NCI-H1417 (cell line): ENCODE data around the gene FDX1.

Experiments used
- DNase-seq, 3 experiments: peaks; one replicate each; lab custom pipeline; 2025; lab: John Stamatoyannopoulos, UW

Gene FDX1

DNA sequence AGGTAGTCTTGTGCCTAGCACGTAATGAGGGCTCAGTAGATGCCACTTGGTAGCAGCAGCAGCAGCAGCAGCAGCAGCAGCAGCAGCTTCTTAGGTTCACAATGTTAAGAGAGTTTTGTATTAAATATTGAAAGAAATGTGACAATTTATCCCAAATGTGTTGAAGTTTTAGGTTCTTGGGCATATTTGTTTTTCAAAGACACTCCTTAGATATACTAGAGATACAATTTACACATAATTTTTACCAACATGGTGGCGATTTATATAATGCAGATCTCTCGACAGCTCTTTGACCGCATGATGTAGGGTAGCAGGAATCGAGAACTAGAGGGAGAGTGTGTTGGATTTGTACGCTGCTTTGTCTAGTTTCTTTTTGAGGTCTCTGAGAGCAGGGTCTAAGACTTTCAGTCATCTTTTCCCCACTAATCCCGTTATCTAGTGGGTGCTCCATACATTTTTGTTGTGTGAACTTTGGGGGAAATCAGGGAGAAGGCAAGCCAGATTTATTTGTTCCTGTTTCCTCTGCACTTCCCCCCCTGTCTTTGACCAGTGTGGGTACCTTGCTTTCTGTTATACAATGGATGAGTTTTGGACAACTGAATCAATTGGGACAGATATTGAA is 1.4 kb downstream of the FDX1 start:
- DNase-seq: peak in 2 of 3 experiments; percentile 57 to 77

DNA sequence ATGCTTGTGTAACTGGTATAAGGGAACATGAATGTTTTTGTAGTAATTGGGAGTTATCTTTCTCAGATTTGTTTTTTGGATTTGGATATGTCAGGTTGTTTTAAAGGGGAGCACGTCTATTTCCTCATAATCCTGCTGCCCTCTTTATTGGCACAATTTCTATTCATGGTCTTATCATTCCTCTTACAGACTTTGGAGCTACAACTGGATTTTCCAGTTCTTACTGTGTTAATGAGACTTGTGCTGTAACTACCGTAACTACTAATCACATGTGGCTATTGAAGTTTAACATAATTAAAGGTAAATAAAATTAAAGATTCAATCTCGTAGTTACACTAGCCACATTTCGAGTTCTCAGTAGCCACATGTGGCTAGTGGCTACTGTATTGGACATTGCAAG is 1.9 kb downstream of the FDX1 start:
- DNase-seq: peak in 1 of 3 experiments; percentile 72

DNA sequence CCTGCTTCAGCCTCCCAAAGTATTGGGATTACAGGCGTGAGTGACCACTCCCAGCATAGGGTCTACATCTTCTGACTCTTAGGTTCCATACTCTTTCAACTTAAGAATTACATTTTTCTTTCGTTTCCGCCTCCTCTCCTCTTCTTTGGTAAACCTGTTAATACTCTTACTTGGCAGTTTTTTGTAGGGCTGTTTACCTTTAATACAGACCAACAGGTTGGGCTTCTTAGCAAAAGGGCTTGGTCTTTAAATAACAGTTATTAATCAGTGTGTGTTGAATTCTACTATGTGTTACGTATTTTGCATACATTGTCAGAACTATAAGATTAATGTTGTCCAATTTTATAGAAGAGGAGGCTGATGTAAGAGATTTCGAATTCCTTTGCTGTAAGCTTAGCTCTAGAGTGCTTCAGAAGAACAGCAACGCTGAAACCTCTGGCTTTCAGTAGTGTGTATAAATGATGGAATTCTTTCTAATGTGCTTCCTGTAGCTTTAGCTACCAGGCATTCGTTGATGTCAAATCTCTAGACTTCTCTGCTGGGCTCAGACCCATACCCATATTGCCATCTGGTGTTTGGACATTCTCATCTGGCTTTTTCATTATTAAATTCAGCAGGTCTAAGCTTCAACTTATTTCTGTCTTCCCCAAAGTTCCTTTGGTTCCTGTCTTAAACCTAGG is 3.1 kb downstream of the FDX1 start:
- no peak for DNase-seq

DNA sequence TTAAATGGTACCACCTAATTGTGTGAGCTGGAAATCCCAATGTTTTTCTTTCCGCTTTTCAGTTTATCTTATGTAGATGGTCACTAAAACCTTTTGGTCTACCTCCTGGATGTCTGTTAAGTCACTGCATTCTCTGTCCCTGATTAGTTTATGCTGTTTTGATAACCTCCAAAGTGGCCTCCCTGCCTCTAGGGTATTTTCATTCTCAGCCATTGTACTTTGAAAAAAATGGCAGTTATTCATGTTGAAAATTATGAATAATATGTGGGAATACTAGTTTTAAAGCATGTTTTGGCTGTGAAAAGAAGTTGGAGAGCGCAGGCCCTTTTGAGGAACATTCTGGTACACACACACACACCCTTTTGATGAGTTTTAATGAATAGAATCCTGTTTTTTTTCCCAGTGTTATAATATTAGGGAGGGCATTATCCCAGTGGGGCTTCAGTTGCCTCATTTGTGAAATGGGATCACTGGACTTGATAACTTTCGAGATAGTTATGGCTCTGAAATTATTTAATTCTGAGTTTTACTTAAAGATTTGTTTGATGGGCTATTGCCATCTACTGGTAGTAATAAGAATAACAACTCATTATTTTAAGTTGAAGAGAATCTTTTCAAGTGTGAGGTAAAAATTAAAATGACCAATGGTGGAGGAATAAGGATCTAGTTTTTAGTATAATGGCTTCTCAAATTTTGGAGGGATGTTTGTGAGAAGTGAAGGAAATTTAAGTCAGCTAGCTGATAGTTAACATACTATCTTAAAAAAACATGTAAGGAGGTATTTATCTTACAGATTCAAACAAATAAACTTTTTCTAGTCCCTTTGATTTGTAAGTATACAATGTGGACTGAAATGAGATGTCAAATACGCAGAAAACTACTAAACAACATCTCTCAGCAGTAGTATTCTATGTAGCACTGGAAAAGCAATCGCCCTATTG is 3.9 kb downstream of the FDX1 start:
- peak in 2 of 3 experiments; percentile 32 to 59 for DNase-seq

DNA sequence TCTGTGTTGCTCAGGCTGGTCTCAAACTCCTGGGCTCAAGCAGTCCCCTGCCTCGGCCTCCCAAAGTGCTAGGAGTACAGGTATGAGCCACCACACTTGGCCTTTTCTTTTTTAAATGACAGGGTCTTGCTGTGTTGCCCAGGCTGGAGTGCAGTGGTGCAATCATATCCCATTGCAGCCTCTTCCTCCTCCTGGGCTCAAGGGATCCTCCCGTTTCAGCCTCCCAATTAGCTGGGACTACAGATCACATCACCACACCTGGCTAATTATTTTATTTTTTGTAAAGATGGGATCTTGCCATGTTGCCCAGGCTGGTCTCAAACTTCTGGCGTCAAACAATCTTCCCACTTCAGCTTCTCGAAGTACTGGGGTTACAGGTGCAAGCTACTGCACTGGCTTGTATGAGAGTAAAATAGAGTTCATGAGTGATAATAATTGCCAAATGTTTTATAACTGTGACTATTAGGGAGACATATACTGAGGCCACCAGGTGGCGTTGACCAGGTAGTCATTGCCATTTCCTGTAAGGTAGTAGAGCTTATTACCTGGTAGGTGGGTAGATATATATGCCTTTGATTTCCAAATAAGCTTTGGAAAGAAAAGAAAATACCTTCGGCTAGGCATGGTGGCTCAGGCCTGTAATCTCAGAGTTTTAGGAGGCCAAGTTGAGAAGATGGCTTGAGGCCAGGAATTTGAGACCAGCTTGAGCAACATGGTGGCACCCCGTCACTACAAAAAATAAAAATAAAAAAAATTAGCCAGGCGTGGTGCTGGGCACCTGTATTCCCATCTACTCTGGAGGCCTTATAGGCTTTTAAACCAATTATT is 5.4 kb downstream of the FDX1 start:
- peak in 1 of 3 experiments; percentile 39 for DNase-seq

DNA sequence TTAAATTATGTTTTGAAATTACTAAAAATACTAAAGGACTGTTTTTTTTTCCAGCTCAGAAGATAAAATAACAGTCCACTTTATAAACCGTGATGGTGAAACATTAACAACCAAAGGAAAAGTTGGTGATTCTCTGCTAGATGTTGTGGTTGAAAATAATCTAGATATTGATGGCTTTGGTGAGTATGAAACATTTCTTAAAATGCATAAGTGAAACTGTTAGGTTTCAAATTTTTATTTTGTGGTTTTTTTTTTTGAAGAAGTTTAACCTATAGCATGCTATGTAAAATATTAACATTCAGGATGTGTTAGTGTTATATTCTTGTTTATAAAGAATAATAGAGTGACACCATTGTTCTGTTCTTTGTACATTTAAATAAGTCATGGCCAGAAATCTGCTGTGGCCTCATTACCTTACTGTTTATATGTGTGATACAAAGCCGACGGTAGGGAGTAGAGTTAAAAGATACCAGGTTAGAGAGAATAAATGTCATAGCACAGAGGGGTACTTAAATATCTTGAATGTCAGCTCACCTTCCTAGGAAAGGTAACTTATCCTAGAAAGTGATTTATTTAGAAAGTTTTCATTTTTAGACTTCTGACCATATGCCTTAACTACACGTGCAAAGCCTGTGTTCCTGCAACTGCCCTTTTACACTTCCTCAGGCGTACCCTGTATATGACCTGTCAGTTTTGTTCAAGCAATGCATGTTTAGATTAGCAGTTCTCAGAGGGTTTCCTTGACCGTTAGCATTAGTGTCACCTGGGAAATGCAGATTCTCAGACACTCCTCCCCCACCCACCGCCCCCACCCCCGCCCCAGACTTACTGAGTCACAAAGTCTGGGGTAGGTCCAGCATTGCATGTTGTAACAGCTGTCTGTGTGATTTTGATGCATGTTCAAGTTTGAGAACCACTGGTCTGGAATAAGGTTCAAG is 6.3 kb downstream of the FDX1 start:
- no peak for DNase-seq

DNA sequence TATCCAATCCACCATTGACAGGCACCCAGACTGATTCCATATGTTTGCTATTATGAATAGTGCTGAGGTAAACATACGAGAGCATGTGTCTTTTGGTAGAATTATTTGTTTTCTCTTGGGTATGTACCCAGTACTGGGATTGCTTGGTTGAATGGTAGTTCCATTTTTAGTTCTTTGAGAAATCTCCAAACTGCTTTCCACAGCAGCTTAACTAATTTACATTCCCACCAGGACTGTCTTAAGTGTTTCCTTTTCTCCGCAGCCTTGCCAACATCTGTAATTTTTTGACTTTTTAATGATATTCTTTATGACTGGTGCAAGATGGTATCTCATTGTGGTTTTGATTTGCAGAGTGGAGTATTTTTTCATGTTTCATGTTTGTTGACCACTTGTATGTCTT is 8.3 kb downstream of the FDX1 start:
- no peak for DNase-seq

DNA sequence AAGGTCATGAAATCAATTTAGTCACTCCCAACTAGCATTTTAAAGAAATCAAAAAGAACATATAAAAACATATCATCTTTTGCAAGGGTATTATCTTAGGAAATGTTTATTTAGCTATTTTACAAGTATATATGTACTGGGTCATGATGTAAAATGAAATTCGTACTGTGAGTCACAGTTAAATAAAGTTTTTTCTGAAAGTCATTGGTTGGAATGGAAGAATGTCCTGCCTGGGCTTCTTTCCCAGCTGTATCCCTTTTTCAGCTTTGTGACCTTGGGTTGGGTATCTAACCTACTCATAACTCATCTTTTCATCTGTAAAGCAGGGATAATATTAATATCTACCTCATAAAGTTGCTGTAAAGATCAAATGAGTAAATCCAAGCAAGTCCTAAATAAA is 15.7 kb downstream of the FDX1 start:
- DNase-seq: no peak

DNA sequence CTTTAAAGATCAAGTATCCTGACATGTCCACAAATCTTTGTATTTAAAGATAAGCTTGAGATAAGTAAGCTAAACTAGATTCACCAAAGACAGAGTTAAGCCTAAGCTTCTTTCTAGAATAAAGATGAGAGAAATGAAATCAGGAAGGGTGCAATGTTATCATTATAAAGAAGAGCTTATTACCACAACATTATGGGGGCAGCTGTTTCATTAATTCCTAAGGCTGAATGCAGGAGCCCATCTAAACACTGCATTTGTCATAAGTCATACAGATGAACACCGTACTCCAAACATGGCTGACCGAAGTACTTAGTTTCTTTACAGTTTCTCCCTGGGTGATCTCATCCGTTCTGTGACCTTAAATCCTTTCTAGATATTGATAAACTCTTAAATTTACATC is 16.3 kb downstream of the FDX1 start:
- no peak for DNase-seq

DNA sequence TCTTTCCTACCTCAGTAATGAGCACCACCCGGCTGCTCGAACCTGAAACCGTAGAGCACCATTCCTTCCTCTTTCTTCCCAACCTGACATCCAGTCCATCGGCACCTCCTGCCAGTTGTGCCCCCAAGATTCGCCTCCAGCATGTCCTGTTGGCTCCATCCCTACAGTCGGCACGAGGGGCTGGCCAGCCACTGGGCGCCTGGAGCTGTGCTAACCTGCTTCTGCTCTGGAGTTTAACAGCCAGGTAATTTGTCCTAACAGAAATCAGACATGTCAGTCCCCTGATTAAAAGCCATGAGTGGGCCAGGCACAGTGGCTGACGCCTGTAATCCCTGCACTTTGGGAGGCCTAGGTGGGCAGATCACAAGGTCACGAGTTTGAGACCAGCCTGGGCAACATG is 16.8 kb downstream of the FDX1 start:
- DNase-seq: no peak

DNA sequence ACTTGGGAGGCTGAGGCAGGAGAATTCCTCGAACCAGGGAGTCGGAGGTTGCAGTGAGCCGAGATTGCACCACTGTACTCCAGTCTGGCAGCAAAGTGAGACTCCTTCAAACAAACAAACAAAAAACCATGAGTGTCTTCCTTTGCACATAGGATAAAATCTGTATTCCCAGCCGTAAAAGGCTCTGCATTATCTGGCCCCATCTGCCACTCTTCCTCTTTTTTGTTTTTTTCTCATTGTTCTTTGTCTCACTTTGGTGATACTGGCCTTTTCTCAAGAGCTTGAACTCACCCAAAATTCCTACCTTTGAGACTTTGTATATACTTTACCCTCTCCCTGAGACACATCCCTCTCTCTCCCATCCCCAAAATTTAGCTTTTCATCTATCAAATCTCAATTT is 17.6 kb downstream of the FDX1 start:
- no peak for DNase-seq

DNA sequence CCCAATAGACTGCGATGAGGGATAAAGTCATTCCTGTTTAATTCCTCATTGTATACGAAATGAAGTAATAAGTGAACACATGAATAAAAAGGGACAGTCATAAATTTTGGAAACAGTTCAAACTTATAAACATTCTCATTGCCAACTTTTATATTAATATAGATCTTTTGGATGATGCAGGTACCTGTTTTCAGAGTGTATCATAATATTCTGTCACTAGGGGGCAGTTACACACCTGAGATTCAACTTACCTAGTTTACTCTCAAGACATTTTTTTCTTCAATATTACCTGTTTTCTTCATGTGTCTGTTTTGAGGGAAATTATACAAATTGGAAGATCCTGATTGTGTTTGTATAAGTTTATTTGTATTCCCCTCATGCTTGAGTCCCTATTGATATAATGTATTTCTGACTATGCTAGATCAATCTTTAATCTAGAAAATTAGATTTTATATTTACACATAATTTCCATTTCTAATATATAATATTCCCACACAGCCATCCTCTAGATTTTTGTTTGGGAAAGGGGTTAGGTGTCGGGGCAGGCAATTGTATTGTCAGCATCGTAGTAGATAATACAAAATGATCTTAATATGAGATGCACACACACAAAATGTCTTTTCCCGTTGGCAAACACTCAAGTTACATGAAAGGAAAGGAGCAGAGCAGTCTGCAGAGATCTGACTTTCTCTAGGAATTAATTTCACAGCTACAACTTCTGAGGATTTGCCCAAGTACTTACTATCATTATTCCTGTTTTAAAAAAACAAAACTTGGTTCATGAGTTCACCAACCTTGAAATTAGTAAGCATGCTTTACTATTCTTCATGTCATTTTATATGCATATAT is 18.4 kb downstream of the FDX1 start:
- DNase-seq: peak in 1 of 3 experiments; percentile 60

DNA sequence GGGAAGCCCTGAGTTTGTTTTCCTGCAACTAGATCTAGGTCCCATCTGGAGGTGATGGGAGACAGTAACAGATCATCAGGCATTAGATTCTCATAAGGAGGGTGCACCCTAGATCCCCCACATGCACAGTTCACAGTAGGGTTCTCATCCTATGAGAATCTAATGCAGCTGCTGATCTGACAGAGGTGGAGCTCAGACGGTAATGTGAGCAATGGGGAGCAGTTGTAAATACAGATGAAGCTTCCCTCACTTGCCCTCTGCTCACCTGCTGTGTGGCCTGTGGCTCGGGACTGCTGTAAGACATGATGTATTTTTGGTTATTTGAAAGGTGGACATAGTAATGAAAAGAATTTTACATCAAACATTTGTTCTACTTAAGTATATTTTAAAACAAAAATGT is 20.5 kb downstream of the FDX1 start:
- DNase-seq: no peak

DNA sequence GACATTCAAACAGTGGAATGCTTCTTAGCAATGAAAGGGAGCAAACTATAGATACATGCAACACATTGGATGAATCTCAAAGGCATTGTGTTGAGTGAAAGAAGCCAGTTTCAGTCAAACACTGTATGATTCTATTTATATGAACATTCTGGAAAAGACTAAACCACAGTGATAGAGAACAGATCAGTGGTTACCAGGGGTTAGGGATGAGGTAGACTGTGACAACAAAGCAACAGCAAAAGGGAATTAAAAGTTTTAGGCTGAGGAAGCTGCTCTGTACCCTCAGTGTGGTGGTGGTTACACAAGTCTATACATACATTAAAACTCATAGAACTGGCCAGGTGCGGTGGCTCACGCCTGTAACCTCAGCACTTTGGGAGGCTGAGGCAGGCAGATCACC is 23.0 kb downstream of the FDX1 start:
- no peak for DNase-seq

DNA sequence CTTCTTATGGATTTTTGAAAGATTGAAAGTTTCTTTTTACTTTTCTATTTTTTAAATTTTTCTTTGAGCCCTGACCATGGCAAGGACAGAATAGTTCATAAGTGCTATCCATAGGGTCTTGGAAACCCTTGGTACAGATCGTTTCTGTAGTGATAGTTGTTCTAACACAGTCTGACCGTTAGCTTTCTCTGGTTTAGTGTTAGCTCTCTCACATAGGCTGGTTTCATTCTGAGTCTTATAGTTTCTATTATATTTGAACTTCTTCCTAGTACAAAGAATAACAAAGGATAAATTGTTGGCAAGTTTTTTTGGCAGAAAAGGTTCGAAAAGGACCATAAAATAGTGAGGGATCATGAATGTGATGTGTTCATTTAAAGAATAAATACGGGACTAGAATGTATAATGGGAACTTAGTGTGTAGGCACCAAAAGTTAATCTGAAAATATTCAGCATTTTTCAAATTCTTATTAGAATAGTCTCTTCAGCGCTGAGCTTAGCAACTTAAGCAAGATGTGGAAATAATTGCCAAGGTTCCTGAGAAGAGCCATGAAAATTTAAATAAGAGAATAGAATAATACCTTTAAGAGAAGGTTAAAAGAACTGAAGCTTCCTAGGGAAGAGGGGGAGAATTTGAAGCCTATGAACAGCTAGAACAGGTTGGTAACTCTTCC is 24.1 kb downstream of the FDX1 start:
- no peak for DNase-seq

DNA sequence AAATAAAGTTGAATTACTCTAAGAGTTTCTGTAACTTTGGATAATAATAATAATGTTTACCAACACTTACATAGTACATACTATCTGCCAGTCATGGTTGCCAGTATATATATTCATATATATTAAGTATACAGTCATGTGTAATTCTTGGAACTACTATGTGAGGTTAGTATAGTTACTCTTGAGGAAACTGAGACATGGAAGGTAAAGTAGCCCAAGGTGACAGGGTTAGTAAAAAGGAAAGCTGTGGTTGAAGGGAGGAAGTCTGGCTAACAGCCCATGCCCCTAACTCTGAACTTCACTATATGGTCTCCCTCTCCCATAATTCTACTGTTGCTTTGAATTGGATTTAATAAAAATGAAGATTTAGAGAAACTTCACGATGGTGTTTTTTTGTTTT is 24.9 kb downstream of the FDX1 start:
- no peak for DNase-seq

DNA sequence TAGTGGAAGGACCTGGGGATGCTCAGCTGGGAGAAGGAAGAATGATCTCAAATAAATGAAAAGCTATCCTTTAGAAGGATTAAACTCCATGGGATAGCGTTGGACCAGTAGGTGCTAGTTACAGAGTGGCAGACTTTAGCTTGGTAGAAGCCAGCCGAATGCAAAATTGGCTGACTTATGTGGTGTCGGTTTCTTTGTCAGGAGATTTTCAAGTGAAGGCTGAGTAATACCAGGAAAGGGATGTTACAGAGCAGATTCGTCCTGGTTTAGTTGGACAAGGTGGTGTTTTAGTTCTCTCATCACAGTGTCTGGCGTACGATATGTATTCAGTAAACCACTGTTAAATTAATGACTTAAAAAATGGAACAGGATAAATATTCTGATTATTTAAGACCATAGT is 26.0 kb downstream of the FDX1 start:
- no peak for DNase-seq

DNA sequence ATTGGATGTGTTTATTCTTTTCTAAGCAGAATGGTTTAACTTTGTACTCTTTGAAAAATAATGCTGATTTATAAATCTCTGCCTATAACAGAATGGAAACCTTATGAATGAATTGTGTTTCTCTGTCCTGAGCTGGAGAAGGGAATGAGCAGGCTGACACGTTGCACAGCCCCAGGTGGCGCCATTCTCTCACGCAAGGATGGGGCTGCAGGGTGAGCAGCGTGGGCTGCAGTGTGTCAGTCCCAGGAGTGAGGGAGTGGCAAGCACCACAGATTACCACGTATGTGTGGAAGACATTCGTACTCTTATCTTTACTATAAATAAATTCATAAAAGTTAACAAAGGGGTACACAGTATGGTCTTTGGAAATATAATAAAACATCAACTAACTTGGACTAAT is 33.4 kb downstream of the FDX1 start:
- peak; percentile 28 to 67 (median 50) for DNase-seq

DNA sequence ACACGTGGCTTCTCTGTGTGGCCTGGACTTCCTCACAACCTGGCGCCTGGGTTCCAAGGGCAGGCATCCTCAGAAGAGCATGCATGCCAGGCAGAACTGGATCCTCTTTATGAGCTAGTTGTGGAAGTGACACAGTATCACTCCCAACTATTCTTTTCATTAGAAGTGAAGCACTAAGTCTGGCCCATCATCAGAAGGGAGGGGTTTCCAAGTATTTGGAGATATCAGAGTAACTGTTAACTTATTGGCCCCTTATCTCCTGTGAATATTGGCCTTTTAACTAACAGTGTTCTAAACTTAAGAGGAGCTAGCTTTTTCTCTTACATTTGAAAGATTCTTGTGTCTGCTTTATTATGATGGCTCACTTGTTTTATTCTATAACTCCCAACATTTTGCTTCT is 35.5 kb downstream of the FDX1 start:
- DNase-seq: no peak
